ENCODE measurements around the gene GGT5.

Gene GGT5

DNA sequence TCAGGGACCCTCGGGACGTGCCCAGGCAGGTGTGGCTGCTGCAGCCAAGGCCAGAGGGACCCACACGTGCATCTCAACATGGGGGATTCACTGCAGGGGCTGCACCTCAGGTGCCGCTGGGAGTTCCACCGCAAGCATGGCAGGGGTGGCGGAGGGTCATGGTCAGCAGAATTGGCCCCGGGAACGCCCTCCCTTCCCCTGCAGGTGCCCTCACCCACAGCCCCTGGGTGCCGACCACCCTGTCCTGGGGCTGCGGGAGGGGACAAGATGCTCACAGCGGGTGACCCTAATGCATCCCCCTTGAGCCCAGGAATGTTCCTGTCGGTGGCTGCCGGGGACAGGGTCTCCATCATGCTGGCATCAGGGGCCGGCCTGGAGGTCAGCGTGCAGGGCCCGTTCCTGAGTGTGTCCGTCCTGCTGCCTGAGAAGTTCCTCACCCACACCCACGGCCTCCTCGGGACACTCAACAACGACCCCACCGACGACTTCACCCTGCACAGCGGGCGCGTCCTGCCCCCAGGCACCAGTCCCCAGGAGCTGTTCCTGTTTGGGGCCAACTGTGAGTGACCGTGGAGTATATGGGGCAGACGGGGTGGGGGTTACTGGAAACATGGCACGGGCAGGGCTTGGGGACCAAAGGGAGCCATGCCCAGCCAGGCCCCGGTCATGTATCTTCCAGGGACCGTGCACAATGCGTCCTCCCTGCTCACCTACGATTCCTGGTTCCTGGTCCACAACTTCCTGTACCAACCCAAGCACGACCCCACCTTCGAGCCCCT lies 57.8 kb downstream of the GGT5 start:
- TF ChIP-seq BHLHE40 (IDR thresholded peaks at IDR 0.05; ENCODE audit: borderline replicate concordance) (no peak), ELF4 (IDR thresholded peaks at IDR 0.05) (no peak), TARDBP (IDR thresholded peaks at IDR 0.05) (no peak), FOXA1 (IDR thresholded peaks at IDR 0.05) (no peak), ARNT (IDR thresholded peaks at IDR 0.05) (no peak), FOXK2 (IDR thresholded peaks at IDR 0.05) (no peak)
- ChIA-PET CTCF (no interaction called here), POLR2A (no interaction called here)
- DNase-seq (ENCODE audit: extremely low spot score): no peak

DNA sequence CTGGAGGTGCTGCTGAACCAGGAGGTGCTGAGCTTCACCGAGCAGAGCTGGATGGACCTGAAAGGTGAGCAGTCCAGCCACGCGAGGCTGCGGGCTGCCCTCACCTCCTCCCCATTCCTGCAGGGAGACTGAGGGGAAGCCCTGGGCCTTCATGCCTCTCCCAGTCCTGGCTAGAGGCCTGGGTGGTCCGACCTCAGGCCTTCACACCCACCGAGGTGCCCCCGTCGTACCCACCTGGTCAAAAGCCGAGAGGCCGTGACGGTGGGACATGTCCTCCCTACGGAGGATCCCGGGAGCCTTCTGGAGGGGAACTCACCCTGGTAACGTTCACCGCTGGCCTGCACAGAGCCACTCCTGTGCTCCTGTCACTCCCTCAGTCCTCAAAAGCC lies 58.5 kb downstream of the GGT5 start:
- no peak for DNase-seq (ENCODE audit: extremely low spot score)
- CTCF ChIA-PET: no interaction called here
- POLR2A ChIA-PET: no interaction called here
- TF ChIP-seq, protein P1, sequence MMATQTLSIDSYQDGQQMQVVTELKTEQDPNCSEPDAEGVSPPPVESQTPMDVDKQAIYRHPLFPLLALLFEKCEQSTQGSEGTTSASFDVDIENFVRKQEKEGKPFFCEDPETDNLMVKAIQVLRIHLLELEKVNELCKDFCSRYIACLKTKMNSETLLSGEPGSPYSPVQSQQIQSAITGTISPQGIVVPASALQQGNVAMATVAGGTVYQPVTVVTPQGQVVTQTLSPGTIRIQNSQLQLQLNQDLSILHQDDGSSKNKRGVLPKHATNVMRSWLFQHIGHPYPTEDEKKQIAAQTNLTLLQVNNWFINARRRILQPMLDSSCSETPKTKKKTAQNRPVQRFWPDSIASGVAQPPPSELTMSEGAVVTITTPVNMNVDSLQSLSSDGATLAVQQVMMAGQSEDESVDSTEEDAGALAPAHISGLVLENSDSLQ (IDR thresholded peaks at IDR 0.05): no peak
- TF ChIP-seq BHLHE40 (IDR thresholded peaks at IDR 0.05; ENCODE audit: borderline replicate concordance): no peak

DNA sequence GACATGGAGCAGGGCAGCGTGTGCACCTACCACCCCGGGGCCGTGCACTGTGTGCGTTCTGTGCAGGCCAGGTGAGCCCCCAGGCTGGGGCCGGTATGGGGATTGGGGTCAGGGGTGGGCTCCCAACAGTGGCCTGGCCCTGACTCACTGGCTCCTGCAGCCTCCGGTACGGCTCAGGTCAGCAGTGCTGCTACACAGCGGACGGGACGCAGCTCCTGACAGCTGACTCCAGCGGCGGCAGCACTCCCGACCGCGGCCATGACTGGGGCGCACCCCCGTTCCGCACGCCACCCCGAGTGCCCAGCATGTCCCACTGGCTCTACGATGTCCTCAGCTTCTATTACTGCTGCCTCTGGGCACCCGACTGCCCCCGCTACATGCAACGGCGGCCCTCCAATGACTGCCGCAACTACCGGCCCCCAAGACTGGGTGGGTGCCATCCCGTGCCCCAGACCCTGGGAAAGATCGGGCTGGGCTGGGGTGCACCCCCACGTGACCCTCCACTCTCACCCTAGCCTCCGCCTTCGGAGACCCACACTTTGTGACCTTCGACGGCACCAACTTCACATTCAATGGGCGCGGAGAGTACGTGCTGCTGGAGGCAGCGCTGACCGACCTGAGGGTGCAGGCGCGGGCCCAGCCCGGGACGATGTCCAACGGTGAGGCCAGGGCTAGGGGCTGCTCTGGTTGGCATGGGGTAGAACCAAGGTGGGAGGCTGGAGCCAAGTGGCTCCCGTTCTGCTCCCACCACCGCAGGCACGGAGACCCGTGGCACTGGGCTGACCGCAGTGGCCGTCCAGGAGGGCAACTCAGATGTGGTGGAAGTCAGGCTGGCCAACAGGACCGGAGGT lies 59.2 kb downstream of the GGT5 start:
- POLR2A ChIA-PET: no interaction called here
- CTCF ChIA-PET: no interaction called here
- DNase-seq (ENCODE audit: extremely low spot score): no peak
- no peak for TF ChIP-seq HDGF (IDR thresholded peaks at IDR 0.05; ENCODE audit: borderline replicate concordance)
- TF ChIP-seq CTBP1 (IDR thresholded peaks at IDR 0.05; ENCODE audit: borderline replicate concordance): no peak
- TF ChIP-seq ARNT (IDR thresholded peaks at IDR 0.05): no peak
- TF ChIP-seq TARDBP (IDR thresholded peaks at IDR 0.05): no peak
- TF ChIP-seq FOXM1 (IDR thresholded peaks at IDR 0.05; ENCODE audit: borderline replicate concordance): no peak
- TF ChIP-seq LEF1 (IDR thresholded peaks at IDR 0.05; ENCODE audit: borderline replicate concordance): no peak
- TF ChIP-seq SP1 (IDR thresholded peaks at IDR 0.05): no peak
- TF ChIP-seq SUZ12 (IDR thresholded peaks at IDR 0.05): no peak
- no peak for TF ChIP-seq NFRKB (IDR thresholded peaks at IDR 0.05)
- TF ChIP-seq ZNF384 (IDR thresholded peaks at IDR 0.05): no peak
- TF ChIP-seq, protein P1 (IDR thresholded peaks at IDR 0.05): no peak
- TF ChIP-seq FOXA1 (IDR thresholded peaks at IDR 0.05): no peak
- TF ChIP-seq ELF4 (IDR thresholded peaks at IDR 0.05): no peak
- no peak for TF ChIP-seq FOXK2 (IDR thresholded peaks at IDR 0.05)
- no peak for TF ChIP-seq BHLHE40 (IDR thresholded peaks at IDR 0.05; ENCODE audit: borderline replicate concordance)
- no peak for TF ChIP-seq L3MBTL2 (conservative IDR thresholded peaks at IDR 0.05)

DNA sequence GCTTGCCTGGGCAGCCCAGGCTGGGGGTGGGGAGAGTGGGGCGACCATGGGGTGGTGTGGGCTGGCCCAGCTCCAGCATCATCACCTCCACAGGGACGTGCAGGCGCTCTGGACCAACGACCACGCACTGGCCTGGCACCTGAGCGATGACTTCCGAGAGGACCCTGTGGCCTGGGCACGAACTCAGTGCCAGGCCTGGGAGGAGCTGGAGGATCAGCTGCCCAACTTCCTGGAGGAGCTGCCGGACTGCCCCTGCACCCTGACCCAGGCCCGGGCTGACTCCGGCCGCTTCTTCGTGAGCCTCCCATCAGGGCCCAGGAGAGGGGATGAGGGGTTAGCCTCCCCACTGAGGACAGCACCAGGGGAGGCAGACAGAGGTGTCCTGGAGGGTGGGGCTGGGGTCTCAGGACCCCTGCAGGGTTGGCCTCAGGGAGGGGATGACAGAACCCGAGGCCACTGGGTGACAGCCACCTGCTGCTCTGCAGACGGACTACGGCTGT lies 59.8 kb downstream of the GGT5 start:
- ChIA-PET CTCF (no interaction called here), POLR2A (no interaction called here)
- DNase-seq (ENCODE audit: extremely low spot score): no peak
- no peak for TF ChIP-seq L3MBTL2 (conservative IDR thresholded peaks at IDR 0.05)
- TF ChIP-seq NFRKB (IDR thresholded peaks at IDR 0.05): no peak
- TF ChIP-seq ARNT (IDR thresholded peaks at IDR 0.05): no peak
- no peak for TF ChIP-seq BHLHE40 (IDR thresholded peaks at IDR 0.05; ENCODE audit: borderline replicate concordance)
- no peak for TF ChIP-seq TARDBP (IDR thresholded peaks at IDR 0.05)
- TF ChIP-seq FOXK2 (IDR thresholded peaks at IDR 0.05): no peak
- TF ChIP-seq ELF4 (IDR thresholded peaks at IDR 0.05): no peak
- TF ChIP-seq, protein P1 (IDR thresholded peaks at IDR 0.05): no peak
- no peak for TF ChIP-seq SUZ12 (IDR thresholded peaks at IDR 0.05)
- TF ChIP-seq HDGF (IDR thresholded peaks at IDR 0.05; ENCODE audit: borderline replicate concordance): no peak
- TF ChIP-seq ZNF384 (IDR thresholded peaks at IDR 0.05): no peak
- TF ChIP-seq LEF1 (IDR thresholded peaks at IDR 0.05; ENCODE audit: borderline replicate concordance): no peak
- TF ChIP-seq FOXM1 (IDR thresholded peaks at IDR 0.05; ENCODE audit: borderline replicate concordance): no peak
- TF ChIP-seq CTBP1 (IDR thresholded peaks at IDR 0.05; ENCODE audit: borderline replicate concordance): no peak
- TF ChIP-seq FOXA1 (IDR thresholded peaks at IDR 0.05): no peak
- TF ChIP-seq SP1 (IDR thresholded peaks at IDR 0.05): no peak

DNA sequence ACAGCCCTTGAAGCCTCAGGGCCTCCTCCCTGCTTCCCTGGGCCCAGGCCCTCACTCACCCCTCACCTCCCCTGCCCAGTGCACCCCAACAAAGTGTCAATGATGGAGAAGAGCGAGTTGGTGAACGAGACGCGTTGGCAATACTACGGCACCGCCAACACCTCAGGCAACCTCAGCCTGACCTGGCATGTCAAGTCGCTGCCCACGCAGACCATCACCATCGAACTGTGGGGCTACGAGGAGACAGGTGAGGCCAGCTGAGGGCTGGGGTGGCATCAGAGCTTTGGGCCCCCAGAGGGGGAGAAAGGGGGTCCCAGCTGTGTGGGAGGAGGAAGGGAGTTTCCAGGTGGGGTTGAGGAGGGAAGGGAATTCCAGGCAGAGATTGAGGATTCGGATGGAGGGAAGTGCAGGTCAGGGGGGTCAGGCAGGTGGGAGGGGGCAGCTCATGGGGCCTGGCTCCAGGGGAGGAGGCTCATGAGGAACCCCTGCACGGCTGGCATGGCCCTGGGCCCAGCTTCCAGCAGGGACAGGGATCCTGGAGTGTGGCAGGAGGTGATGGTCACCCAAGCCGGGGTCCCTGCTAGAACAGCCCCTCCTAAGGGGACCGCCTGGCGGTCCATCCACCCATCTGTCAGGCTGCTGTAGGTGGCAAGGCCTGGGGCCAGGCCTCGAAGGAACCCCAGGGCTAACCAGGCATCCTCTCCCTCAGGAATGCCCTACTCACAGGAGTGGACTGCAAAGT lies 60.7 kb downstream of the GGT5 start:
- CTCF ChIA-PET: no interaction called here
- TF ChIP-seq ARNT (IDR thresholded peaks at IDR 0.05) (no peak), FOXK2 (IDR thresholded peaks at IDR 0.05) (no peak), L3MBTL2 (conservative IDR thresholded peaks at IDR 0.05) (no peak), SUZ12 (IDR thresholded peaks at IDR 0.05) (no peak), TARDBP (IDR thresholded peaks at IDR 0.05) (no peak), FOXM1 (IDR thresholded peaks at IDR 0.05; ENCODE audit: borderline replicate concordance) (no peak)
- POLR2A ChIA-PET: no interaction called here
- no peak for DNase-seq (ENCODE audit: extremely low spot score)

Data from HEK293T (cell line).